SK-N-SH treated with all-trans-retinoic acid at 6 μM for 48 hours (cell line): ENCODE measurements around the gene TRIM71.

Experiments
- ARNTL ChIP-seq: fragments of 450-650 bp; formaldehyde crosslinking; IDR thresholded peaks from 2 replicates; pipeline ENCODE4 v1.5.0; 2020; ENCODE audit warnings: low read depth, mild to moderate bottlenecking, moderate library complexity, borderline replicate concordance
- BACH2 ChIP-seq: fragments of 250-450 bp; sonication (Bioruptor Pico); IDR thresholded peaks from 2 replicates; pipeline ENCODE4 v1.9.0; 2021; ENCODE audit warnings: mild to moderate bottlenecking, borderline replicate concordance
- CSDC2 ChIP-seq: fragments of 250-450 bp; sonication (Bioruptor Pico); IDR thresholded peaks from 2 replicates; pipeline ENCODE4 v1.5.0; 2020; ENCODE audit warnings: mild to moderate bottlenecking, moderate library complexity
- CSRNP3 ChIP-seq: fragments of 250-450 bp; sonication (Bioruptor Pico); IDR thresholded peaks from 2 replicates; pipeline ENCODE4 v1.5.1; 2021; ENCODE audit warnings: mild to moderate bottlenecking, moderate library complexity
- GLIS3 ChIP-seq: fragments of 250-450 bp; sonication (Bioruptor Pico); IDR thresholded peaks from 2 replicates; pipeline ENCODE4 v1.5.0; 2020; ENCODE audit warnings: mild to moderate bottlenecking, moderate library complexity
- RARB ChIP-seq: fragments of 250-450 bp; sonication (Bioruptor Pico); IDR thresholded peaks from 2 replicates; pipeline ENCODE4 v1.8.0; 2021; ENCODE audit warnings: mild to moderate bottlenecking, moderate library complexity
- SNAI2 ChIP-seq: fragments of 250-450 bp; sonication (Bioruptor Pico); IDR thresholded peaks from 2 replicates; pipeline ENCODE4 v1.5.0; 2020; ENCODE audit warnings: mild to moderate bottlenecking, moderate library complexity
- TSHZ2 ChIP-seq: fragments of 250-450 bp; sonication (Bioruptor Pico); IDR thresholded peaks from 2 replicates; pipeline ENCODE4 v1.5.0; 2020; ENCODE audit warnings: mild to moderate bottlenecking, moderate library complexity
- ZFP30 ChIP-seq: fragments of 450-650 bp; formaldehyde crosslinking; IDR thresholded peaks from 2 replicates; pipeline ENCODE4 v1.5.0; 2022; ENCODE audit warnings: mild to moderate bottlenecking, moderate library complexity
- ZNF565 ChIP-seq: fragments of 450-650 bp; formaldehyde crosslinking; conservative IDR thresholded peaks from 2 replicates; pipeline ENCODE4 v1.5.0; 2020; ENCODE audit warnings: low read depth, mild to moderate bottlenecking, moderate library complexity
- ZNF70 ChIP-seq: fragments of 450-650 bp; formaldehyde crosslinking; IDR thresholded peaks from 2 replicates; pipeline ENCODE4 v1.5.0; 2020; ENCODE audit warnings: mild to moderate bottlenecking, moderate library complexity
- TF ChIP-seq, protein P1 (sequence below): fragments of 250-450 bp; sonication (Bioruptor Pico); IDR thresholded peaks from 2 replicates; pipeline ENCODE4 v1.5.1; 2020; ENCODE audit warnings: low read depth, mild to moderate bottlenecking, moderate library complexity
- TF ChIP-seq, protein P2 (sequence below): fragments of 250-450 bp; sonication (Bioruptor Pico); IDR thresholded peaks from 2 replicates; pipeline ENCODE4 v1.8.0; 2020; ENCODE audit warnings: mild to moderate bottlenecking, moderate library complexity, borderline replicate concordance
- TF ChIP-seq, protein P3 (sequence below): fragments of 250-450 bp; sonication (Bioruptor Pico); IDR thresholded peaks from 2 replicates; pipeline ENCODE4 v1.8.0; 2021; ENCODE audit warnings: low read depth, mild to moderate bottlenecking, moderate library complexity, borderline replicate concordance

DNA sequence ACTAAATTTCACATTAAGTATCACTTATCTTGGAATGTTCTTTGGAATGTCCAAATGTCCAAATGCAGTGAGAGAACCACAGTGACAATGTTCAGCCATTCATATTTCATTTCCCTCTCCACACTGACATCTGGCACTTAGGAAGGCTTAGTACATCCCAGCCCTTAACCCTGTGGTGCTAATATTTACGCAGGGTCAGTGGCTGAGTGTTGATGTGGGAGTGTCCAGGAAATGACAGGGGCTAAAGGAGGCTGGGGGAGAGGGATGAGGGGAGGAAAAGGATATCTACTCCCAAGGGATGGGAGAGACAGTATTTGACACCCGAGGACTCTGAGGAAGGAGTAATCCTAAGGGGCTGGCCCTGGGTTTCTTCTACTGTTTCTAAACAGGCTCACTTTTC is 119.5 kb downstream of the TRIM71 start:
- TF ChIP-seq ZNF565 (no peak), ZFP30 (CRISPR knock-in tag) (no peak), ZNF70 (CRISPR knock-in tag) (no peak), CSDC2 (no peak), CSRNP3 (CRISPR knock-in tag) (no peak), ARNTL (CRISPR knock-in tag) (no peak), SNAI2 (CRISPR knock-in tag) (no peak), BACH2 (CRISPR knock-in tag) (no peak), TSHZ2 (CRISPR knock-in tag) (no peak), RARB (CRISPR knock-in tag) (no peak), GLIS3 (CRISPR knock-in tag) (no peak)
- TF ChIP-seq, protein P1, sequence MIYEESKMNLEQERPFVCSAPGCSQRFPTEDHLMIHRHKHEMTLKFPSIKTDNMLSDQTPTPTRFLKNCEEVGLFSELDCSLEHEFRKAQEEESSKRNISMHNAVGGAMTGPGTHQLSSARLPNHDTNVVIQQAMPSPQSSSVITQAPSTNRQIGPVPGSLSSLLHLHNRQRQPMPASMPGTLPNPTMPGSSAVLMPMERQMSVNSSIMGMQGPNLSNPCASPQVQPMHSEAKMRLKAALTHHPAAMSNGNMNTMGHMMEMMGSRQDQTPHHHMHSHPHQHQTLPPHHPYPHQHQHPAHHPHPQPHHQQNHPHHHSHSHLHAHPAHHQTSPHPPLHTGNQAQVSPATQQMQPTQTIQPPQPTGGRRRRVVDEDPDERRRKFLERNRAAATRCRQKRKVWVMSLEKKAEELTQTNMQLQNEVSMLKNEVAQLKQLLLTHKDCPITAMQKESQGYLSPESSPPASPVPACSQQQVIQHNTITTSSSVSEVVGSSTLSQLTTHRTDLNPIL = no peak
- TF ChIP-seq, protein P2, sequence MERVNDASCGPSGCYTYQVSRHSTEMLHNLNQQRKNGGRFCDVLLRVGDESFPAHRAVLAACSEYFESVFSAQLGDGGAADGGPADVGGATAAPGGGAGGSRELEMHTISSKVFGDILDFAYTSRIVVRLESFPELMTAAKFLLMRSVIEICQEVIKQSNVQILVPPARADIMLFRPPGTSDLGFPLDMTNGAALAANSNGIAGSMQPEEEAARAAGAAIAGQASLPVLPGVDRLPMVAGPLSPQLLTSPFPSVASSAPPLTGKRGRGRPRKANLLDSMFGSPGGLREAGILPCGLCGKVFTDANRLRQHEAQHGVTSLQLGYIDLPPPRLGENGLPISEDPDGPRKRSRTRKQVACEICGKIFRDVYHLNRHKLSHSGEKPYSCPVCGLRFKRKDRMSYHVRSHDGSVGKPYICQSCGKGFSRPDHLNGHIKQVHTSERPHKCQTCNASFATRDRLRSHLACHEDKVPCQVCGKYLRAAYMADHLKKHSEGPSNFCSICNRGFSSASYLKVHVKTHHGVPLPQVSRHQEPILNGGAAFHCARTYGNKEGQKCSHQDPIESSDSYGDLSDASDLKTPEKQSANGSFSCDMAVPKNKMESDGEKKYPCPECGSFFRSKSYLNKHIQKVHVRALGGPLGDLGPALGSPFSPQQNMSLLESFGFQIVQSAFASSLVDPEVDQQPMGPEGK (CRISPR knock-in tag) = no peak
- TF ChIP-seq, protein P3, sequence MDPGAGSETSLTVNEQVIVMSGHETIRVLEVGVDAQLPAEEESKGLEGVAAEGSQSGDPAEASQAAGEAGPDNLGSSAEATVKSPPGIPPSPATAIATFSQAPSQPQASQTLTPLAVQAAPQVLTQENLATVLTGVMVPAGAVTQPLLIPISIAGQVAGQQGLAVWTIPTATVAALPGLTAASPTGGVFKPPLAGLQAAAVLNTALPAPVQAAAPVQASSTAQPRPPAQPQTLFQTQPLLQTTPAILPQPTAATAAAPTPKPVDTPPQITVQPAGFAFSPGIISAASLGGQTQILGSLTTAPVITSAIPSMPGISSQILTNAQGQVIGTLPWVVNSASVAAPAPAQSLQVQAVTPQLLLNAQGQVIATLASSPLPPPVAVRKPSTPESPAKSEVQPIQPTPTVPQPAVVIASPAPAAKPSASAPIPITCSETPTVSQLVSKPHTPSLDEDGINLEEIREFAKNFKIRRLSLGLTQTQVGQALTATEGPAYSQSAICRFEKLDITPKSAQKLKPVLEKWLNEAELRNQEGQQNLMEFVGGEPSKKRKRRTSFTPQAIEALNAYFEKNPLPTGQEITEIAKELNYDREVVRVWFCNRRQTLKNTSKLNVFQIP (CRISPR knock-in tag) = no peak
